GM11168 (cell line): ENCODE data around the gene TFB2M.
"Not testable (repeated sequence)": the region's sequence is repeated elsewhere in the genome, so short reads cannot be mapped to it uniquely, and the experiment has no call there.

Source experiments
- in situ Hi-C: fragments of 300-500 bp; cut with MboI; formaldehyde crosslinking; loops from one replicate; pipeline ENCODE4 v1.12.0; 2022; ENCODE audit warnings: low sequenced_read_pairs; ENCODE audit not compliant: unreplicated experiment

Gene TFB2M

GRCh38 chr1:246560833-246561232 lies 5.2 kb downstream of the TFB2M start:
- in situ Hi-C loops = not testable (repeated sequence)

GRCh38 chr1:246559310-246559709 lies 6.8 kb downstream of the TFB2M start:
- in situ Hi-C loops = no loop called here

GRCh38 chr1:246558041-246558440 lies 8.0 kb downstream of the TFB2M start:
- in situ Hi-C loops = no loop called here

- in situ Hi-C loops = no loop called here
Measured at GRCh38 chr1:246554201-246554600, 11.9 kb downstream of the TFB2M start.

- in situ Hi-C loops = no loop called here
Measured at GRCh38 chr1:246552110-246552509, 14.0 kb downstream of the TFB2M start.

GRCh38 chr1:246550402-246550801 lies 15.7 kb downstream of the TFB2M start:
- in situ Hi-C loops = no loop called here

GRCh38 chr1:246549665-246550064 lies 16.4 kb downstream of the TFB2M start:
- in situ Hi-C loops = no loop called here

- in situ Hi-C loops = no loop called here
Measured at GRCh38 chr1:246544001-246544400, 22.1 kb downstream of the TFB2M start.

- in situ Hi-C loops = no loop called here
Measured at GRCh38 chr1:246540738-246541491, 25.1 kb downstream of the TFB2M start.

GRCh38 chr1:246537887-246538286 lies 28.2 kb downstream of the TFB2M start:
- in situ Hi-C loops = no loop called here

GRCh38 chr1:246537441-246537840 lies 28.6 kb downstream of the TFB2M start:
- in situ Hi-C loops = no loop called here

GRCh38 chr1:246534114-246534513 lies 31.9 kb downstream of the TFB2M start:
- in situ Hi-C loops = no loop called here

GRCh38 chr1:246533371-246533905 lies 32.6 kb downstream of the TFB2M start:
- in situ Hi-C loops = no loop called here

GRCh38 chr1:246532519-246532918 lies 33.5 kb downstream of the TFB2M start:
- in situ Hi-C loops = no loop called here

GRCh38 chr1:246530482-246530881 lies 35.6 kb downstream of the TFB2M start:
- in situ Hi-C loops = no loop called here

GRCh38 chr1:246528933-246529731 lies 36.9 kb downstream of the TFB2M start:
- in situ Hi-C loops = no loop called here

- in situ Hi-C loops = no loop called here
Measured at GRCh38 chr1:246527402-246528088, 38.5 kb downstream of the TFB2M start.

- in situ Hi-C loops = no loop called here
Measured at GRCh38 chr1:246526915-246527314, 39.1 kb downstream of the TFB2M start.

- in situ Hi-C loops = no loop called here
Measured at GRCh38 chr1:246526380-246526779, 39.7 kb downstream of the TFB2M start.

- in situ Hi-C loops = no loop called here
Measured at GRCh38 chr1:246519514-246519913, 46.5 kb downstream of the TFB2M start.
